GM12878 (cell line): ENCODE results near the gene RREB1. TPM values are rescaled to one million over a fixed set of nuclear protein-coding genes. Genes with fewer than 3 reads are reported as not detected.

Source experiments
- ATAC-seq: fragments of 200-7000 bp; cut with Tn5 transposase; 3 replicates; pipeline ENCODE4 v1.9.1; 2020; ENCODE audit warnings: mild to moderate bottlenecking, moderate library complexity
- BruUV-seq: library from RNA; stranded (reverse); fragments of 400-500 nt; replicated peaks from 2 replicates; lab custom pipeline; 2021; lab: Mats Ljungman, UMichigan
- CTCF ChIA-PET: fragments of 300-600 bp; sonication (Branson Sonifier 250); formaldehyde crosslinking; extraction: SDS; loops from one replicate; lab custom pipeline; 2021; ENCODE audit warnings: inconsistent platforms; lab: Yijun Ruan, JAX
- POLR2A ChIA-PET: fragments of 350-600 bp; formaldehyde crosslinking; extraction: SDS; loops from one replicate; lab custom pipeline; 2021; ENCODE audit warnings: inconsistent platforms; lab: Charles Lee
- RAD21 ChIA-PET: fragments of 300-600 bp; sonication (Branson Sonifier 250); formaldehyde crosslinking; loops from one replicate; lab custom pipeline; 2023; ENCODE audit warnings: antibody characterized with exemption; ENCODE audit not compliant: unreplicated experiment; lab: Charles Lee
- SMC1A ChIA-PET: fragments of 300-600 bp; sonication (Branson Sonifier 250); formaldehyde crosslinking; loops from one replicate; lab custom pipeline; 2023; ENCODE audit not compliant: unreplicated experiment, uncharacterized antibody; lab: Charles Lee
- DNase-seq: peaks from one replicate; pipeline ENCODE4 v3.0.0-alpha.2; 2011; ENCODE audit warnings: low read depth, low spot score
- FAIRE-seq: peaks from 3 replicates; lab custom pipeline; 2011; peaks lifted over from hg19 to GRCh38; lab: Jason Lieb, UNC
- H2AFZ ChIP-seq: 2 replicates; pipeline ENCODE4 v1.6.0; 2011; ENCODE audit warnings: low read depth, low read length, control low read depth; ENCODE audit not compliant: control insufficient read depth
- H3K27ac ChIP-seq: 2 replicates; pipeline ENCODE4 v1.5.1; 2011; ENCODE audit warnings: control low read depth; ENCODE audit not compliant: control insufficient read depth, insufficient read depth
- H3K27me3 ChIP-seq, 2 experiments: replicated peaks in 1 of 2; 2 replicates each; pipeline versions ENCODE4 v1.6.0 to v1.6.1; 2011; ENCODE audit warnings: low read length in 1 of 2; ENCODE audit not compliant: control insufficient read depth in 2 of 2, insufficient read depth in 2 of 2
- H3K36me3 ChIP-seq, 2 experiments: 2 replicates each; pipeline ENCODE4 v1.5.1; 2011; ENCODE audit warnings: low read length in 1 of 2; ENCODE audit not compliant: control insufficient read depth in 2 of 2, insufficient read depth in 2 of 2
- H3K4me1 ChIP-seq: 2 replicates; pipeline ENCODE4 v1.6.1; 2011; ENCODE audit warnings: mild to moderate bottlenecking, low read length, moderate library complexity, mixed read lengths; ENCODE audit not compliant: control insufficient read depth, insufficient read depth
- H3K4me2 ChIP-seq: 2 replicates; pipeline ENCODE4 v1.6.0; 2011; ENCODE audit warnings: control low read depth; ENCODE audit not compliant: control insufficient read depth, insufficient read depth
- H3K4me3 ChIP-seq: fragments of 200-600 bp; sonication (generic); 2 replicates; pipeline ENCODE4 v1.5.1; 2016
- H3K79me2 ChIP-seq: 2 replicates; pipeline ENCODE4 v1.6.0; 2011; ENCODE audit warnings: low read length; ENCODE audit not compliant: control insufficient read depth, insufficient read depth
- H3K9ac ChIP-seq: 2 replicates; pipeline ENCODE4 v1.8.0; 2011; ENCODE audit warnings: low read length, control low read depth, mixed read lengths; ENCODE audit not compliant: control insufficient read depth, insufficient read depth
- H3K9me3 ChIP-seq: replicated peaks from 3 replicates; pipeline ENCODE4 v1.5.1; 2011; ENCODE audit warnings: mild to moderate bottlenecking, low read length; ENCODE audit not compliant: control insufficient read depth, insufficient read depth
- H4K20me1 ChIP-seq: 2 replicates; pipeline ENCODE4 v1.6.0; 2011; ENCODE audit not compliant: control insufficient read depth, insufficient read depth
- ATF7 ChIP-seq: fragments of 450-650 bp; IDR thresholded peaks from 2 replicates; pipeline ENCODE4 v1.6.1; 2016; ENCODE audit warnings: low read depth, mild to moderate bottlenecking
- BACH1 ChIP-seq: fragments of 450-650 bp; IDR thresholded peaks from 2 replicates; pipeline ENCODE4 v1.6.1; 2017; ENCODE audit warnings: mild to moderate bottlenecking, borderline replicate concordance
- BRCA1 ChIP-seq: IDR thresholded peaks from 2 replicates; pipeline ENCODE4 v1.6.1; 2011; ENCODE audit warnings: low read depth, low read length, improper control_type of control experiment
- CHD2 ChIP-seq: IDR thresholded peaks from 2 replicates; pipeline ENCODE4 v1.6.1; 2011; ENCODE audit warnings: low read depth, low read length, improper control_type of control experiment, borderline replicate concordance
- DPF2 ChIP-seq: fragments of 450-650 bp; IDR thresholded peaks from 2 replicates; pipeline ENCODE4 v1.6.1; 2017; ENCODE audit warnings: mild to moderate bottlenecking
- IKZF1 ChIP-seq: fragments of 450-650 bp; conservative IDR thresholded peaks from 2 replicates; pipeline ENCODE4 v1.6.1; 2017; ENCODE audit warnings: antibody characterized with exemption, mild to moderate bottlenecking
- IKZF2 ChIP-seq, 2 experiments: fragments of 450-650 bp; IDR thresholded peaks; 2 replicates each; pipeline ENCODE4 v1.6.1; 2017; ENCODE audit warnings: mild to moderate bottlenecking in 2 of 2, moderate library complexity in 2 of 2
- MTA2 ChIP-seq: fragments of 450-650 bp; IDR thresholded peaks from 2 replicates; pipeline ENCODE4 v1.6.1; 2016; ENCODE audit warnings: low read depth, mild to moderate bottlenecking, moderate library complexity
- POU2F2 ChIP-seq: IDR thresholded peaks from 3 replicates; pipeline ENCODE4 v1.6.1; 2011; ENCODE audit warnings: low read depth, mild to moderate bottlenecking, low read length, borderline replicate concordance
- SIN3A ChIP-seq: IDR thresholded peaks from 2 replicates; pipeline ENCODE4 v1.6.1; 2012; ENCODE audit warnings: low read depth, low read length, improper control_type of control experiment
- SMARCA5 ChIP-seq: fragments of 450-650 bp; IDR thresholded peaks from 2 replicates; pipeline ENCODE4 v1.6.1; 2017; ENCODE audit warnings: mild to moderate bottlenecking
- SPI1 ChIP-seq: IDR thresholded peaks from 2 replicates; pipeline ENCODE4 v1.6.1; 2011; ENCODE audit warnings: low read depth, mild to moderate bottlenecking, low read length, moderate library complexity, borderline replicate concordance; ENCODE audit not compliant: insufficient read depth
- ZNF217 ChIP-seq: fragments of 450-650 bp; IDR thresholded peaks from 2 replicates; pipeline ENCODE4 v1.6.1; 2017; ENCODE audit warnings: antibody characterized with exemption, mild to moderate bottlenecking
- WGBS: methylation state at CpG from one replicate; pipeline ENCODE4 v1.1.6; 2016; ENCODE audit warnings: low lambda C conversion rate; ENCODE audit not compliant: insufficient replicate concordance, insufficient coverage; ENCODE audit errors: missing lambda C conversion rate; 5-methylcytosine and 5-hydroxymethylcytosine counted together
- in situ Hi-C: fragments of 300-500 bp; cut with MboI; formaldehyde crosslinking; loops from 9 replicates; pipeline ENCODE4 v1.14.3; 2018; ENCODE audit warnings: mixed read lengths
- intact Hi-C: fragments of 100-400 bp; cut with micrococcal nuclease; formaldehyde crosslinking; loops from one replicate; pipeline ENCODE4 v1.14.2; 2022; ENCODE audit not compliant: unreplicated experiment
- polyA plus RNA-seq, 11 experiments: library from polyadenylated mRNA; depleted of rRNA in 4 of 11; unstranded in 6 of 11; stranded (reverse) in 5 of 11; fragments of >200 nt; fragmentation: Nextera tagmentation in 4 of 11; fragmentation: Illumina TruSeq in 1 of 11; extraction: Ambion mirVana in 4 of 11; extraction: Trizol in 1 of 11; gene quantifications; 1 replicate in 1 of 11; 2 replicates in 10 of 11; pipeline versions ENCODE4 v1.2.1 to v1.2.3, GENCODE V29; 2011 to 2016; ENCODE audit warnings: inconsistent platforms in 2 of 11, missing spikeins in 2 of 11, low read depth in 1 of 11
- total RNA-seq, 4 experiments: library from RNA; depleted of rRNA in 3 of 4; stranded (reverse); fragments of >200 nt in 3 of 4; fragmentation: Illumina TruSeq in 1 of 4; extraction: Trizol in 1 of 4; gene quantifications; 2 replicates each; pipeline versions ENCODE4 v1.2.1 to v1.2.3, GENCODE V29; 2013 to 2021
- TF ChIP-seq, protein P1 (sequence below): fragments of 450-650 bp; formaldehyde crosslinking; IDR thresholded peaks from 2 replicates; pipeline ENCODE4 v1.5.0; 2022; ENCODE audit warnings: mild to moderate bottlenecking, missing genetic modification characterization
- TF ChIP-seq, protein P2 (sequence below): fragments of 450-650 bp; IDR thresholded peaks from 2 replicates; pipeline ENCODE4 v1.6.1; 2014; ENCODE audit warnings: mild to moderate bottlenecking
- TF ChIP-seq, protein P3 (sequence below): fragments of 150-350 bp; IDR thresholded peaks from 2 replicates; pipeline ENCODE4 v1.6.1; 2014; ENCODE audit warnings: mild to moderate bottlenecking, low read depth, low read length

The RREB1 gene
- total and polyA plus RNA-seq, 10 of the 15 experiments (the other 5 are each of a cell fraction or from before 2014, with no cell fraction given): 1.9 to 30.3 (median 8.6) TPM

DNA sequence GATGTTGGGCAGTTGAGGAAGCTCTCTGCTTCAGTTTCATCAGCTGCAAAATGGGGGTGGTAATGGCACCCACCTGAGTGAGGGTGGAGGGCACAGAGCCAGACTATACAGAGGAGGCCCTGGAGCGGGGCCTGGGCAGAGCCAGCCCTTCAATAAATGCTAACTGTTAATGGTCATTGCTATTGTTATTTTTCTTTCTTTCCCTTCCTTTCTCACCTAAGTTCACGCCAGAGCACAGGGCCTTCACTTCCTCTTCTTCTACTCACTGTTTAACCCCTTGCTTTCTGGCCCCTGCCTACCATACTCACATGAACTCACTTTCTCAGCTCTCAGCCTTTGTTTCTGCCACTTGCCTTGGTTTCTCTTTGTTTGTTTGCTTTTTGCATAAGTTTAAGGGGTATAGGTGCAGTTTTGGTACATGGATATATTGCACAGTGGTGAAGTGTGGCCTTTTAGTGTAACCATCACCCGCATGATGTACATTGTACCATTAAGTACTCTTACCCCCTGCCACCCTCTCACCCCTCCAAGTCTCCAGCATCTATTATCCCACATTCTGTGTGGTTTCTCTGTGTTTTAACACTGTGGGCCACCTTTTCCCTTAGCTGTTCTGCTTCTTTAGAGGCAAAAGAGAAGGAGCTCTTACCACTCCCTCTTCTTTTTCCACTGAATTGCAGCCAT lies 7.5 kb upstream of the RREB1 start:
- H4K20me1 ChIP-seq: no peaks in the 10 kb centered on the region
- BruUV-seq: no TSS peak
- H3K4me1 ChIP-seq: peaks cover 7% of the 10 kb centered on the region
- intact Hi-C loops (no loop called here), in situ Hi-C loops (no loop called here)
- no peaks in the 10 kb centered on the region for H3K27me3 ChIP-seq
- TF ChIP-seq SPI1: peak; percentile 90
- TF ChIP-seq, protein P1, sequence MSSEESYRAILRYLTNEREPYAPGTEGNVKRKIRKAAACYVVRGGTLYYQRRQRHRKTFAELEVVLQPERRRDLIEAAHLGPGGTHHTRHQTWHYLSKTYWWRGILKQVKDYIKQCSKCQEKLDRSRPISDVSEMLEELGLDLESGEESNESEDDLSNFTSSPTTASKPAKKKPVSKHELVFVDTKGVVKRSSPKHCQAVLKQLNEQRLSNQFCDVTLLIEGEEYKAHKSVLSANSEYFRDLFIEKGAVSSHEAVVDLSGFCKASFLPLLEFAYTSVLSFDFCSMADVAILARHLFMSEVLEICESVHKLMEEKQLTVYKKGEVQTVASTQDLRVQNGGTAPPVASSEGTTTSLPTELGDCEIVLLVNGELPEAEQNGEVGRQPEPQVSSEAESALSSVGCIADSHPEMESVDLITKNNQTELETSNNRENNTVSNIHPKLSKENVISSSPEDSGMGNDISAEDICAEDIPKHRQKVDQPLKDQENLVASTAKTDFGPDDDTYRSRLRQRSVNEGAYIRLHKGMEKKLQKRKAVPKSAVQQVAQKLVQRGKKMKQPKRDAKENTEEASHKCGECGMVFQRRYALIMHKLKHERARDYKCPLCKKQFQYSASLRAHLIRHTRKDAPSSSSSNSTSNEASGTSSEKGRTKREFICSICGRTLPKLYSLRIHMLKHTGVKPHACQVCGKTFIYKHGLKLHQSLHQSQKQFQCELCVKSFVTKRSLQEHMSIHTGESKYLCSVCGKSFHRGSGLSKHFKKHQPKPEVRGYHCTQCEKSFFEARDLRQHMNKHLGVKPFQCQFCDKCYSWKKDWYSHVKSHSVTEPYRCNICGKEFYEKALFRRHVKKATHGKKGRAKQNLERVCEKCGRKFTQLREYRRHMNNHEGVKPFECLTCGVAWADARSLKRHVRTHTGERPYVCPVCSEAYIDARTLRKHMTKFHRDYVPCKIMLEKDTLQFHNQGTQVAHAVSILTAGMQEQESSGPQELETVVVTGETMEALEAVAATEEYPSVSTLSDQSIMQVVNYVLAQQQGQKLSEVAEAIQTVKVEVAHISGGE: no peak
- no peak for TF ChIP-seq BACH1
- TF ChIP-seq MTA2: peak; percentile 51
- no peak for TF ChIP-seq SMARCA5
- no peak for TF ChIP-seq SIN3A
- no peak for TF ChIP-seq POU2F2
- TF ChIP-seq IKZF2 (IDR thresholded peaks at IDR 0.05): peak; percentile 26 to 34; a peak in 2 of 4 replicates
- no peak for TF ChIP-seq ATF7
- TF ChIP-seq IKZF1: 0 out of 2 replicates have a peak, but pooled peaks have one; percentile 15
- TF ChIP-seq CHD2: no peak
- TF ChIP-seq, protein P2, sequence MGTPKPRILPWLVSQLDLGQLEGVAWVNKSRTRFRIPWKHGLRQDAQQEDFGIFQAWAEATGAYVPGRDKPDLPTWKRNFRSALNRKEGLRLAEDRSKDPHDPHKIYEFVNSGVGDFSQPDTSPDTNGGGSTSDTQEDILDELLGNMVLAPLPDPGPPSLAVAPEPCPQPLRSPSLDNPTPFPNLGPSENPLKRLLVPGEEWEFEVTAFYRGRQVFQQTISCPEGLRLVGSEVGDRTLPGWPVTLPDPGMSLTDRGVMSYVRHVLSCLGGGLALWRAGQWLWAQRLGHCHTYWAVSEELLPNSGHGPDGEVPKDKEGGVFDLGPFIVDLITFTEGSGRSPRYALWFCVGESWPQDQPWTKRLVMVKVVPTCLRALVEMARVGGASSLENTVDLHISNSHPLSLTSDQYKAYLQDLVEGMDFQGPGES: no peak
- TF ChIP-seq ZNF217: no peak
- TF ChIP-seq BRCA1: no peak
- TF ChIP-seq, protein P3, sequence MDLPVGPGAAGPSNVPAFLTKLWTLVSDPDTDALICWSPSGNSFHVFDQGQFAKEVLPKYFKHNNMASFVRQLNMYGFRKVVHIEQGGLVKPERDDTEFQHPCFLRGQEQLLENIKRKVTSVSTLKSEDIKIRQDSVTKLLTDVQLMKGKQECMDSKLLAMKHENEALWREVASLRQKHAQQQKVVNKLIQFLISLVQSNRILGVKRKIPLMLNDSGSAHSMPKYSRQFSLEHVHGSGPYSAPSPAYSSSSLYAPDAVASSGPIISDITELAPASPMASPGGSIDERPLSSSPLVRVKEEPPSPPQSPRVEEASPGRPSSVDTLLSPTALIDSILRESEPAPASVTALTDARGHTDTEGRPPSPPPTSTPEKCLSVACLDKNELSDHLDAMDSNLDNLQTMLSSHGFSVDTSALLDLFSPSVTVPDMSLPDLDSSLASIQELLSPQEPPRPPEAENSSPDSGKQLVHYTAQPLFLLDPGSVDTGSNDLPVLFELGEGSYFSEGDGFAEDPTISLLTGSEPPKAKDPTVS: no peak
- TF ChIP-seq DPF2: peak; percentile 35; the same call in 1 of the 2 replicates
- ChIA-PET CTCF (interaction anchor here (1.0 to 3.1 kb wide), 3 partner anchors 13 to 138 kb away, joined by 3 to 17 read pairs (median 6); no protein-coding TSS in a partner anchor), RAD21 (interaction anchor here (2.6 kb wide), 1 partner anchor 13 kb away, joined by 9 read pairs; no protein-coding TSS in a partner anchor), SMC1A (interaction anchor here (0.6 to 2.7 kb wide), 5 partner anchors 12 to 46 kb away, joined by 3 to 17 read pairs (median 5); no protein-coding TSS in a partner anchor), POLR2A (interaction anchor here (0.7 to 1.2 kb wide), 3 partner anchors 10 to 37 kb away, joined by 3 to 5 read pairs (median 3); no protein-coding TSS in a partner anchor)
- no peaks in the 10 kb centered on the region for H3K9me3 ChIP-seq
- H2AFZ ChIP-seq: peak overlapping the region; percentile 62
- H3K79me2 ChIP-seq: no peaks in the 10 kb centered on the region
- no peak for DNase-seq
- peak overlapping the region; percentile 28; the same call in 1 of the 2 replicates for H3K9ac ChIP-seq
- no peak overlapping the region for H3K4me3 ChIP-seq
- FAIRE-seq: no peak
- peak overlapping the region; percentile 54 for H3K4me2 ChIP-seq
- no peaks in the 10 kb centered on the region for H3K36me3 ChIP-seq
- H3K27ac ChIP-seq: no peak overlapping the region
- ATAC-seq: peak; percentile 83
- WGBS: 50% methylated on average over 3 of the region's 3 CpGs
